Panc1 (cell line): ENCODE data around the gene PSME1. TPM values are rescaled to one million over a fixed set of nuclear protein-coding genes. Genes with fewer than 3 reads are reported as not detected.

Experiments used
- ATAC-seq: fragments of 200-7000 bp; cut with Tn5 transposase; 2 replicates; pipeline ENCODE4 v1.9.1; 2020; ENCODE audit warnings: mild to moderate bottlenecking, moderate library complexity
- BruUV-seq: library from RNA; stranded (reverse); fragments of 400-500 nt; replicated peaks from 2 replicates; lab custom pipeline; 2021; lab: Mats Ljungman, UMichigan
- CTCF ChIA-PET: fragments of 300-600 bp; sonication (Branson Sonifier 250); formaldehyde crosslinking; loops from one replicate; lab custom pipeline; 2022; ENCODE audit warnings: antibody characterized with exemption; lab: Charles Lee
- POLR2A ChIA-PET: fragments of 300-600 bp; sonication (Branson Sonifier 250); formaldehyde crosslinking; loops from one replicate; lab custom pipeline; 2022; ENCODE audit warnings: antibody characterized with exemption; lab: Charles Lee
- DNase-seq: peaks from one replicate; pipeline ENCODE4 v3.0.0-alpha.2; 2010; ENCODE audit warnings: low read depth, low spot score
- H3K27ac ChIP-seq: 2 replicates; pipeline ENCODE4 v1.5.1; 2011; ENCODE audit warnings: mild to moderate bottlenecking, low read length, inconsistent platforms
- H3K27me3 ChIP-seq: fragments of 200-500 bp; sonication (Bioruptor generic); 2 replicates; pipeline ENCODE4 v1.6.0; 2014; ENCODE audit warnings: low read length, inconsistent platforms; ENCODE audit not compliant: control insufficient read depth, insufficient read depth
- H3K36me3 ChIP-seq: fragments of 200-500 bp; sonication (Bioruptor generic); 2 replicates; pipeline ENCODE4 v1.5.1; 2014; ENCODE audit warnings: inconsistent platforms, mild to moderate bottlenecking, low read length, moderate library complexity; ENCODE audit not compliant: control insufficient read depth, insufficient read depth
- H3K4me1 ChIP-seq: 2 replicates; pipeline ENCODE4 v1.5.1; 2011; ENCODE audit warnings: inconsistent platforms, mild to moderate bottlenecking, low read length, moderate library complexity; ENCODE audit not compliant: control insufficient read depth, insufficient read depth
- H3K4me3 ChIP-seq, 2 experiments: 2 replicates each; pipeline ENCODE4 v1.5.1; 2011 to 2012; ENCODE audit warnings: low read depth in 2 of 2, low read length in 2 of 2, mild to moderate bottlenecking in 2 of 2, inconsistent platforms in 1 of 2, moderate library complexity in 1 of 2
- H3K9me3 ChIP-seq: fragments of 200-500 bp; sonication (Bioruptor generic); 2 replicates; pipeline ENCODE4 v1.5.1; 2014; ENCODE audit warnings: low read depth, mild to moderate bottlenecking, inconsistent platforms, low read length, moderate library complexity; ENCODE audit not compliant: control insufficient read depth, insufficient read depth
- CTCF ChIP-seq: fragments of 450-650 bp; IDR thresholded peaks from 2 replicates; pipeline ENCODE4 v1.5.1; 2017; ENCODE audit warnings: mild to moderate bottlenecking
- POLR2AphosphoS5 ChIP-seq: IDR thresholded peaks from 2 replicates; pipeline ENCODE4 v1.6.1; 2012; ENCODE audit warnings: mild to moderate bottlenecking, low read depth, low read length, moderate library complexity
- REST ChIP-seq, 2 experiments: IDR thresholded peaks; 2 replicates each; pipeline ENCODE4 v1.6.1; 2011 to 2012; ENCODE audit warnings: low read depth in 2 of 2, control low read depth in 1 of 2, low read length in 1 of 2, mild to moderate bottlenecking in 1 of 2, moderate library complexity in 1 of 2; ENCODE audit not compliant: insufficient read depth in 1 of 2
- SIN3A ChIP-seq: IDR thresholded peaks from 2 replicates; pipeline ENCODE4 v1.6.1; 2012; ENCODE audit warnings: low read depth, mild to moderate bottlenecking, low read length, moderate library complexity, borderline replicate concordance; ENCODE audit not compliant: insufficient read depth
- TCF7L2 ChIP-seq: IDR thresholded peaks from 2 replicates; pipeline ENCODE4 v1.6.1; 2011; ENCODE audit warnings: mild to moderate bottlenecking, low read depth, low read length, inconsistent platforms
- in situ Hi-C: cut with HindIII; loops from 2 replicates; pipeline ENCODE4 v1.10.0; 2016; ENCODE audit warnings: low sequenced_read_pairs, low pct_unique_long_range_greater_than_20kb
- intact Hi-C: fragments of 100-400 bp; cut with micrococcal nuclease; formaldehyde crosslinking; loops from one replicate; pipeline ENCODE4 v1.10.0; 2022; ENCODE audit not compliant: unreplicated experiment
- total RNA-seq: library from RNA; stranded (reverse); gene quantifications from one replicate; pipeline ENCODE4 v1.2.1, GENCODE V29; 2021; ENCODE audit not compliant: unreplicated experiment

The PSME1 gene
- total RNA-seq, 1 experiment from 2014 or later = 130 TPM

GRCh38 chr14:24167469-24168114 lies 31.6 kb downstream of the PSME1 start:
- no peaks in the 10 kb centered on the region for H3K9me3 ChIP-seq
- no TSS peak for BruUV-seq
- H3K4me3 ChIP-seq = no peak overlapping the region
- TF ChIP-seq REST (IDR thresholded peaks at IDR 0.05; ENCODE audit: insufficient read depth in 1 of 2, low read depth in 2 of 2, low read length in 1 of 2) (no peak), TCF7L2 (no peak), SIN3A (no peak)
- intact Hi-C loops = no loop called here
- ChIA-PET POLR2A (no interaction called here), CTCF (no interaction called here)
- no peaks in the 10 kb centered on the region; the same call in none of the 2 replicates for H3K36me3 ChIP-seq
- no peaks in the 10 kb centered on the region for H3K27me3 ChIP-seq
- DNase-seq (no peak), ATAC-seq (no peak)
- no peak overlapping the region for H3K27ac ChIP-seq
- in situ Hi-C loops = no loop called here
- no peaks in the 10 kb centered on the region for H3K4me1 ChIP-seq

- TF ChIP-seq POLR2AphosphoS5 (no peak), TCF7L2 (no peak), REST (IDR thresholded peaks at IDR 0.05; ENCODE audit: insufficient read depth in 1 of 2, low read depth in 2 of 2, low read length in 1 of 2) (no peak), SIN3A (no peak), CTCF (no peak)
- Histone ChIP-seq H3K36me3 (no peaks in the 10 kb centered on the region), H3K27me3 (no peaks in the 10 kb centered on the region), H3K4me3 (peak within 1 kb of the TSS in 1 of 2 experiments; percentile 16; a peak in 1 of 4 replicates), H3K27ac (no peak within 1 kb of the TSS), H3K9me3 (no peaks in the 10 kb centered on the region), H3K4me1 (no peaks in the 10 kb centered on the region)
- in situ Hi-C loops = no loop called here
- ChIA-PET POLR2A (no interaction called here), CTCF (no interaction called here)
- intact Hi-C loops = no loop called here
- ATAC-seq (no peak), DNase-seq (no peak)
- BruUV-seq = no TSS peak
These were observed 35.6 kb downstream of the PSME1 start, which contains the start of gene REC8 for GRCh38 chr14:24171422-24172260. REC8 (plus strand) TSS chr14:24172080; CDS start chr14:24172553, 473 bp downstream.
